Effector CD4-positive, alpha-beta T cell (primary cell): ENCODE measurements around the gene ZMYND8.

Source experiments
- DNase-seq: peaks from one replicate; pipeline ENCODE4 v3.0.0-alpha.2; 2020

Gene ZMYND8

GRCh38 chr20:47332381-47333206, 23.9 kb downstream of the ZMYND8 start:
- no peak for DNase-seq

GRCh38 chr20:47330933-47331708, 25.4 kb downstream of the ZMYND8 start:
- DNase-seq: no peak

GRCh38 chr20:47330071-47330470, 26.4 kb downstream of the ZMYND8 start:
- no peak for DNase-seq

- DNase-seq: no peak
These were observed 28.4 kb downstream of the ZMYND8 start for GRCh38 chr20:47328129-47328528.

- DNase-seq: no peak
These were observed 28.8 kb downstream of the ZMYND8 start for GRCh38 chr20:47327711-47328110.

GRCh38 chr20:47326658-47327268, 29.7 kb downstream of the ZMYND8 start:
- no peak for DNase-seq

GRCh38 chr20:47325242-47325641, 31.3 kb downstream of the ZMYND8 start:
- no peak for DNase-seq

GRCh38 chr20:47320990-47321805, 35.3 kb downstream of the ZMYND8 start:
- no peak for DNase-seq

GRCh38 chr20:47319517-47320252, 36.8 kb downstream of the ZMYND8 start:
- DNase-seq: no peak

GRCh38 chr20:47318586-47319516, 37.6 kb downstream of the ZMYND8 start:
- no peak for DNase-seq

GRCh38 chr20:47318027-47318585, 38.4 kb downstream of the ZMYND8 start:
- DNase-seq: no peak

- DNase-seq: peak; percentile 21
These were observed 39.2 kb downstream of the ZMYND8 start for GRCh38 chr20:47317127-47317895.

- no peak for DNase-seq
These were observed 39.7 kb downstream of the ZMYND8 start for GRCh38 chr20:47316776-47317126.

GRCh38 chr20:47315339-47316056, 41.0 kb downstream of the ZMYND8 start:
- DNase-seq: no peak

- DNase-seq: no peak
These were observed 41.7 kb downstream of the ZMYND8 start for GRCh38 chr20:47314647-47315338.

GRCh38 chr20:47311967-47312681, 44.4 kb downstream of the ZMYND8 start:
- no peak for DNase-seq

- no peak for DNase-seq
These were observed 45.3 kb downstream of the ZMYND8 start for GRCh38 chr20:47311211-47311610.

GRCh38 chr20:47310729-47311128, 45.8 kb downstream of the ZMYND8 start:
- DNase-seq: no peak
